Measurements from ENCODE around the gene HNF4A. TPM values are rescaled to one million over a fixed set of nuclear protein-coding genes. Genes with fewer than 3 reads are reported as not detected.

Gene HNF4A
- total RNA-seq, 1 experiment from 2014 or later = 0.15 TPM

- no peak overlapping the region for H3K4me3 Mint-ChIP-seq
- no peaks in the 10 kb centered on the region for H3K4me1 Mint-ChIP-seq
- H3K27me3 Mint-ChIP-seq (ENCODE audit: low read depth) = no peaks in the 10 kb centered on the region
- no peak for DNase-seq (ENCODE audit: low spot score)
- ChIA-PET POLR2A (no interaction called here), CTCF (interaction anchor here (1.3 kb wide), 1 partner anchor 104 kb away, joined by 4 read pairs; the partner anchor contains the start of gene FITM2)
- ATAC-seq = no peak
- no peaks in the 10 kb centered on the region for H3K36me3 Mint-ChIP-seq
- no peaks in the 10 kb centered on the region for H3K9me3 Mint-ChIP-seq
- TF ChIP-seq NFATC4 (CRISPR knock-in tag; IDR thresholded peaks at IDR 0.05) (no peak), ZNF416 (CRISPR knock-in tag; IDR thresholded peaks at IDR 0.05) (no peak), USF1 (CRISPR knock-in tag; IDR thresholded peaks at IDR 0.05) (no peak), E2F1 (CRISPR knock-in tag; IDR thresholded peaks at IDR 0.05) (no peak), NR3C1 (CRISPR knock-in tag; conservative IDR thresholded peaks at IDR 0.05; ENCODE audit: low read depth) (no peak), OVOL2 (CRISPR knock-in tag; IDR thresholded peaks at IDR 0.05; ENCODE audit: borderline replicate concordance) (no peak), ATF1 (CRISPR knock-in tag; IDR thresholded peaks at IDR 0.05) (no peak), HMGA2 (CRISPR knock-in tag; IDR thresholded peaks at IDR 0.05) (no peak), ZNF425 (CRISPR knock-in tag; conservative IDR thresholded peaks at IDR 0.05) (no peak), E2F5 (CRISPR knock-in tag; IDR thresholded peaks at IDR 0.05) (no peak), NFE2L1 (CRISPR knock-in tag; IDR thresholded peaks at IDR 0.05) (no peak), ARID4B (CRISPR knock-in tag; IDR thresholded peaks at IDR 0.05; ENCODE audit: borderline replicate concordance) (no peak), FOXP4 (CRISPR knock-in tag; IDR thresholded peaks at IDR 0.05) (no peak)
- no peak overlapping the region for H3K27ac Mint-ChIP-seq
Measured at GRCh38 chr20:44414808-44415207, 59.3 kb downstream of the HNF4A start.
